Hepatocyte (in vitro differentiated cells): Measurements from ENCODE around the gene SLC5A10. TPM values are rescaled to one million over a fixed set of nuclear protein-coding genes. Genes with fewer than 3 reads are reported as not detected.

Experiments
- DNase-seq: peaks from one replicate; pipeline ENCODE4 v3.0.0-alpha.2; 2016; ENCODE audit warnings: low spot score
- H2AFZ ChIP-seq: fragments of 200-600 bp; sonication (generic); 2 replicates; pipeline ENCODE4 v1.6.0; 2016; ENCODE audit warnings: antibody characterized with exemption, mild to moderate bottlenecking
- H3K27ac ChIP-seq: fragments of 200-600 bp; sonication (generic); 2 replicates; pipeline ENCODE4 v1.5.1; 2016; ENCODE audit warnings: mild to moderate bottlenecking
- H3K27me3 ChIP-seq: fragments of 200-600 bp; sonication (generic); 2 replicates; pipeline ENCODE4 v1.6.1; 2016
- H3K36me3 ChIP-seq: fragments of 200-600 bp; sonication (generic); replicated peaks from 2 replicates; pipeline ENCODE4 v1.5.1; 2016; ENCODE audit warnings: low read depth; ENCODE audit not compliant: insufficient read depth
- H3K4me1 ChIP-seq: fragments of 200-600 bp; sonication (generic); 2 replicates; pipeline ENCODE4 v1.5.1; 2016; ENCODE audit warnings: mild to moderate bottlenecking, moderate library complexity; ENCODE audit not compliant: insufficient read depth
- H3K4me2 ChIP-seq: fragments of 200-600 bp; sonication (generic); 2 replicates; pipeline ENCODE4 v1.6.0; 2016
- H3K4me3 ChIP-seq: fragments of 200-600 bp; sonication (generic); 2 replicates; pipeline ENCODE4 v1.5.1; 2016; ENCODE audit warnings: mild to moderate bottlenecking
- H3K79me2 ChIP-seq: fragments of 200-600 bp; sonication (generic); 2 replicates; pipeline ENCODE4 v1.6.0; 2017; ENCODE audit warnings: mild to moderate bottlenecking
- H3K9me2 ChIP-seq: fragments of 200-600 bp; sonication (generic); replicated peaks from 2 replicates; pipeline ENCODE4 v1.6.0; 2017; ENCODE audit warnings: mild to moderate bottlenecking; ENCODE audit not compliant: insufficient read depth
- H3K9me3 ChIP-seq: fragments of 200-600 bp; sonication (generic); 2 replicates; pipeline ENCODE4 v1.5.1; 2016; ENCODE audit warnings: low read depth, mild to moderate bottlenecking
- H4K20me1 ChIP-seq: fragments of 200-600 bp; sonication (generic); 2 replicates; pipeline ENCODE4 v1.6.0; 2016; ENCODE audit warnings: mild to moderate bottlenecking; ENCODE audit not compliant: insufficient read depth, poor library complexity, severe bottlenecking
- CTCF ChIP-seq: fragments of 200-600 bp; sonication (generic); IDR thresholded peaks from 2 replicates; pipeline ENCODE4 v1.5.1; 2016; ENCODE audit warnings: antibody characterized with exemption, mild to moderate bottlenecking; ENCODE audit not compliant: poor library complexity
- EZH2 ChIP-seq: fragments of 200-600 bp; sonication (generic); IDR thresholded peaks from 2 replicates; pipeline ENCODE4 v1.6.1; 2016; ENCODE audit warnings: antibody characterized with exemption, mild to moderate bottlenecking, borderline replicate concordance
- EZH2phosphoT487 ChIP-seq: fragments of 200-600 bp; sonication (generic); IDR thresholded peaks from one replicate; pipeline ENCODE4 v1.6.1; 2018; ENCODE audit warnings: antibody characterized with exemption, mild to moderate bottlenecking, low read depth, moderate library complexity; ENCODE audit not compliant: unreplicated experiment, severe bottlenecking
- WGBS: methylation state at CpG from one replicate; pipeline ENCODE4 v1.1.6; 2016; ENCODE audit warnings: low lambda C conversion rate; ENCODE audit errors: missing lambda C conversion rate; 5-methylcytosine and 5-hydroxymethylcytosine counted together
- polyA plus RNA-seq: library from polyadenylated mRNA; unstranded; fragments of >200 nt; fragmentation: Nextera tagmentation; extraction: Ambion mirVana; gene quantifications from 2 replicates; pipeline ENCODE4 v1.2.1, GENCODE V29; 2016
- total RNA-seq: library from RNA; depleted of rRNA; stranded (reverse); fragments of >200 nt; gene quantifications from 2 replicates; pipeline ENCODE4 v1.2.3, GENCODE V29; 2014

The SLC5A10 gene
- total and polyA plus RNA-seq, 2 experiments from 2014 or later: 0.22 TPM; not detected in 1

GRCh38 chr17:18961634-18962493 is 9.9 kb downstream of the SLC5A10 start:
- 85% methylated on average over 16 of the region's 16 CpGs for WGBS
- Histone ChIP-seq H4K20me1 (no peaks in the 10 kb centered on the region), H3K36me3 (no peaks in the 10 kb centered on the region), H3K27me3 (no peaks in the 10 kb centered on the region), H3K9me2 (no peaks in the 10 kb centered on the region), H3K9me3 (no peaks in the 10 kb centered on the region), H3K4me3 (no peak overlapping the region), H3K4me2 (no peak overlapping the region), H2AFZ (no peak overlapping the region), H3K27ac (peak overlapping the region; percentile 60), H3K79me2 (no peaks in the 10 kb centered on the region), H3K4me1 (peaks cover 7% of the 10 kb centered on the region)
- peak; percentile 9 for DNase-seq
- no peak for TF ChIP-seq EZH2phosphoT487
- TF ChIP-seq CTCF: no peak
- TF ChIP-seq EZH2: no peak

- no peak overlapping the region for H3K4me3 ChIP-seq
- no peak for TF ChIP-seq CTCF
- TF ChIP-seq EZH2phosphoT487: no peak
- no peak for TF ChIP-seq EZH2
- no peaks in the 10 kb centered on the region for H4K20me1 ChIP-seq
- H3K27ac ChIP-seq: peak overlapping the region; percentile 60
- no peaks in the 10 kb centered on the region for H3K36me3 ChIP-seq
- no peak overlapping the region for H3K4me2 ChIP-seq
- no peaks in the 10 kb centered on the region for H3K27me3 ChIP-seq
- no peaks in the 10 kb centered on the region for H3K9me3 ChIP-seq
- H3K79me2 ChIP-seq: no peaks in the 10 kb centered on the region
- peaks cover 12% of the 10 kb centered on the region for H3K4me1 ChIP-seq
- no peaks in the 10 kb centered on the region for H3K9me2 ChIP-seq
- 66% methylated on average over 6 of the region's 6 CpGs for WGBS
- DNase-seq: no peak
- no peak overlapping the region for H2AFZ ChIP-seq
Observed at GRCh38 chr17:18962494-18962815, 10.5 kb downstream of the SLC5A10 start.

GRCh38 chr17:18963126-18964017 is 11.4 kb downstream of the SLC5A10 start:
- TF ChIP-seq EZH2phosphoT487 (no peak), EZH2 (no peak), CTCF (no peak)
- Histone ChIP-seq H4K20me1 (no peaks in the 10 kb centered on the region), H3K9me2 (no peaks in the 10 kb centered on the region), H3K79me2 (no peaks in the 10 kb centered on the region), H3K27me3 (no peaks in the 10 kb centered on the region), H3K9me3 (no peaks in the 10 kb centered on the region), H3K4me3 (no peak overlapping the region), H3K4me1 (peaks cover 21% of the 10 kb centered on the region), H3K4me2 (no peak overlapping the region), H3K36me3 (no peaks in the 10 kb centered on the region), H2AFZ (no peak overlapping the region), H3K27ac (peak overlapping the region; percentile 60)
- 77% methylated on average over 23 of the region's 23 CpGs for WGBS
- peak; percentile 54 for DNase-seq
